Right ventricle myocardium superior (tissue), 1 donor: ENCODE data around the gene TCEAL4. TPM values are rescaled to one million over a fixed set of nuclear protein-coding genes. Genes with fewer than 3 reads are reported as not detected.
A peak's percentile ranks its signal among the peaks of the same experiment; 100 is the strongest.
"Not testable (repeated sequence)": the region's sequence is repeated elsewhere in the genome, so short reads cannot be mapped to it uniquely, and the experiment has no call there.

ENCODE experiments used
- ATAC-seq: fragments of 200-7000 bp; cut with Tn5 transposase; one replicate; pipeline ENCODE4 v1.9.1; 2020; ENCODE audit warnings: mild to moderate bottlenecking; ENCODE audit not compliant: poor library complexity
- DNase-seq: peaks from one replicate; pipeline ENCODE4 v3.0.0-alpha.2; 2020
- intact Hi-C: fragments of 100-400 bp; cut with DNase I; formaldehyde crosslinking; loops from one replicate; pipeline ENCODE4 v1.11.2; 2022
- total RNA-seq: library from RNA; stranded (reverse); fragmentation: NEBNext Ultra II Directional; extraction: Animal tissue kit (Norgen Biotek cat#: 25700); gene quantifications from one replicate; pipeline ENCODE4 v1.2.1, GENCODE V29; 2021
- donor health status: DM: no; HTN: yes; CAD: no; lungs with severe emphysema.

The TCEAL4 gene
- total RNA-seq, 1 donor from 2014 or later = 57.3 TPM

- DNase-seq (no peak), ATAC-seq (no peak)
- intact Hi-C loops = no loop called here
Observed at GRCh38 chrX:103584596-103584995, 719 bp upstream of the TCEAL4 start.

- DNase-seq (peak; percentile 34), ATAC-seq (peak; percentile 61)
- intact Hi-C loops = no loop called here
Observed at GRCh38 chrX:103586314-103586646, 965 bp downstream of the TCEAL4 start.

DNA sequence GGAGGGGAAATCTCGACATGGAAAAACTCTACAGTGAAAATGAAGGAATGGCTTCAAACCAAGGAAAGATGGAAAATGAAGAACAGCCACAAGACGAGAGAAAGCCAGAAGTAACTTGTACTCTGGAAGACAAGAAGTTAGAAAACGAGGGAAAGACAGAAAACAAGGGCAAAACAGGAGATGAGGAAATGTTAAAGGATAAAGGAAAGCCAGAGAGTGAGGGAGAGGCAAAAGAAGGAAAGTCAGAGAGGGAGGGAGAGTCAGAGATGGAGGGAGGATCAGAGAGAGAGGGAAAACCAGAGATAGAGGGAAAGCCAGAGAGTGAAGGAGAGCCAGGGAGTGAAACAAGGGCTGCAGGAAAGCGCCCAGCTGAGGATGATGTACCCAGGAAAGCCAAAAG lies 1.3 kb downstream of the TCEAL4 start:
- intact Hi-C loops = no loop called here
- no peak for DNase-seq
- no peak for ATAC-seq

- DNase-seq, intact Hi-C loops, ATAC-seq: not testable (repeated sequence)
Observed at GRCh38 chrX:103592295-103592694, 7.0 kb downstream of the TCEAL4 start.

GRCh38 chrX:103595202-103595601 lies 9.9 kb downstream of the TCEAL4 start:
- intact Hi-C loops, ATAC-seq, DNase-seq: not testable (repeated sequence)

DNA sequence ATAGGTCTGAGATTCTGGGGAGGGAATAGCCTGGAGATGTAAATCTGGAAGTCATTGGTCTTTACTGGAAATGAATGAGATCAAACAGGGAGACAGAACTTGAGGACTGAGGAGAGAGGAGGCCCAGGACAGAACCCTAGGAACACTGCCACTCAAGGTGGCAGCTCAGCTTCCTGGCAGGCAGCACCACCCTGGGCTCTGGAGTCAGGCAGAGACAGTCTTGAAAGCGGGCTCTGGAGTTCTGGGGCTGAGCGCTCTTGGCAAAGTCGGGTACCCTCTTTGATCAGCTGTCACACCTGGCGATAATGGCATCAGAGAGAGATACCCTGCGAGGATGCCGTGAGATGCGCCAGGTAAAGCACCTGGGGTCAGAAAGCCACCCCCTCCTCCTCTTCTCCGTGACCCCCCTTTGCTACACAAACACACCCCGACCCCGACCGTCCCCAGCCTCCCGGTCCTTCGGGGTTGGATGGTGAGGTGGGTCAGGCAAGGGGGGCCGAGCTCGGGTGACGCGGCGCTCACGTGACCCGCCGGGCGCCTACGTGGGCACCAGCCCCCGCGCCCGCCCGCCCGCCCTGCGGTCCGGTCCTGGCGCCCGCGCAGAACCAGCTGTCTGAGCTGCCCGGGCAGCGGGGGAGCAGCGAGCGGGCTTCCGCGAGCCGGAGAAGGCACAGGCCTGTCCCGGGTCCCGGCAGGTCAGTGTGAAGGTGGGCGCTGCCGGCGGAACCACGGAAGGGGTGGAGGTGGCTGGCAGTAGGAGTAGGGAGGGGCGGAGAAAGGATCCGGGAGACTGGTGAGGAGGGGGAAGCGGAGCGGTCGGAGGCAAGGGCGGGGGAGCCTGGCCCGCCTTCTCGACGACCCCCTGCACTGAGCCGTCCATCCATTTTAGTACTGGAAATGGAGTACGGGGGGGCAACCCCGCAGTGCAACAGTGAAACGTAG lies 22.3 kb downstream of the TCEAL4 start, which contains the start of gene TCEAL3:
Gene TCEAL3, plus strand, starts transcription at position 600 of the 942 bp plus-strand sequence. CDS start 1,102 bp downstream, outside the sequence.
- intact Hi-C loops = no loop called here
- peak; percentile 65 for DNase-seq
- peak; percentile 97 for ATAC-seq

DNA sequence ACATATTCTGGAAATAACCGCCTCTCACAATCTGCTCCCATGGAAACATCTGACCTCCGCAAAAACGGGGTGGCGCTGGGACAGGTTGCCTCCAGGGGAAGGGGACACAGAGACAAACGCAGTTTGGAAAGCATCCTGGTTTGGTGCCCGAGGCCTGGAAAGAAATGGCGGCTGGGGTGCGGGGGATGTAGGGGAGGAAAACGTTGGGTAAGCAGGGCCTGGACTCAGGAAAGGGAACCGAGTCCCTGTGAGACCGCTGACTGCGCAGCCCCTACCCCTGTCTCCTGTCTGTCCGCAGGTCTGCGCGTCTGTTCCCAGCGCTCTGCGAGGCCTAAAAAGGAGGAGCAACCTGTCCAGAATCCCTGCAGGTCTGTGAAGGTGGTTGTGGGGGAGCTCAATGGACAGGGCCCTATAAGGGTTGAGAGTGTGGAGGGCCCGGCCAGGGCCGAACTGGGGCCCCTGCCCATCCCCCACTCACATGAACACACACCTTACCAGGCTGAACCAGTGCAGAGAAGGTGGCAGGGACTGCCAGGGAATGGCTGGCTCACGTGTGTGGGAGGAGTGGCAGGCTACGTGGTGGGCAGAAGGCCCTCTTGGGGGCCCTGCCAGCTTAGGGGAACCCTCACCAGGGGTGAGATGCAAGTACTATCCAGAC lies 23.1 kb downstream of the TCEAL4 start:
- intact Hi-C loops = no loop called here
- ATAC-seq = peak; percentile 47

DNA sequence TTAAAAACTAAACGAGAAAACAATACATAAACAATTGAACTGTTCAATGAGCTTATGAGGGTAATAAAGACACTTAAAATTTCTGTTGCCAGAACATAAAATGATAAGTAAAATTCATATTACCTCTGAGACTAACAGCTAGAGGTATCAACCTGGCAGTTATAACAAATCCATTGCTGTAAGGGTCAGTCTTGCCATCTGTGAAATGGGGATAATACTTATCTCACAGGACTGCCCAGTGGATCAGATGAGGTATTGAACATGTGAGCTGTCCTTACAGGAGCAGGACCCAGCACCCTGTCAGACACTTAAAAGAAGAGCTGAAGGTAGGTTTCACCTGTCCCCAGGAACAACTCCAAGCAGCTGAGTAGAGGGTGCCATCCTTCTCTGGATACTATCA lies 25.0 kb downstream of the TCEAL4 start:
- intact Hi-C loops = no loop called here
- ATAC-seq (no peak), DNase-seq (no peak)

More for the DNA sequence above, 23.1 kb downstream of the TCEAL4 start:
- DNase-seq = peak; percentile 41

- intact Hi-C loops = no loop called here
- DNase-seq (no peak), ATAC-seq (no peak)
Observed at GRCh38 chrX:103613362-103613890, 28.1 kb downstream of the TCEAL4 start.

- intact Hi-C loops = no loop called here
- ATAC-seq = no peak
- DNase-seq = no peak
Observed at GRCh38 chrX:103614999-103615398, 29.7 kb downstream of the TCEAL4 start.

GRCh38 chrX:103615781-103616371 lies 30.6 kb downstream of the TCEAL4 start:
- ATAC-seq = no peak
- intact Hi-C loops = no loop called here
- DNase-seq = no peak

DNA sequence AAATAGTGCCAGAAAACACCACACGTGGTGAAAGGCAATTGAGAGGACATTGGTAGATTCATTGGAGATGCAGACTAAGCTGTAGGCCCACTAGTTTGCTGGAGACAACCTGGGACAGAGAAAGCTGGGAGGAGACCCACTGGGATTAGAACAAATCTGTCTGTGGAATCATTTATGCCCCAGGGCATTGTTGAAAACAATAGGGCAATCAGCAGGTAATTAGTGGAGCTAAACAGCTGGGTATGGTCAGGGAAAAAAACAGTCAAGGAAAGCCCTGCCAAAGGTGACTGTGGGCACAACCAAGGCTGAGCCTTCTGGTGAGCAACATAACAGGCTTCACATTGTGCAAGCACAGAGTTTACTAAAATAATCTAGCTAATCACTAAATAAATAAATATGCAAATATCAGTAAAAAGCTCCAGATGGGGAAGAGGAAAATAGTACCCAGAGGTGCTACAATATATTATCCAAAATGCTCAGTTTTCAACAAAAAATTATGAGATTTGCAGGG lies 31.4 kb downstream of the TCEAL4 start:
- DNase-seq (no peak), ATAC-seq (no peak)
- intact Hi-C loops = no loop called here

DNA sequence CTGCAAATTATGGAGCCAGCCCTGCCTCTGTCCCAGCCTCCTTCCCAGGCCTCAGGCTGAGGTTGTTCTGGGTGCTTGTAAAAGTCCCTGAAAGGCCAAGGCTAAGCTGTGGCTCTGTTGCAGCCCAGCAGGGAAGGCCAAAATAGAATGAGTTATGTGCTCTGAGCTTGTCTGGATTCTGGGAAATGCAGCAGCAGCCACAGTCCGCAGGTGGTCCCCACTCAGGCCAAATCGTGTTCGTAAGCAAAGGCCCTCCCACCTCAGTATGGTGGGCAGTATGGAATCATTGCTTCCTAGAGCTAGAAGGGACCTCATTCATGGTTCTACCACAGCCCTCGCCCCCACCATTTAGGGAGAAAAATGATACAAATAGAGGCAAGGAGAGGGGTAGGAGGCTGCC lies 38.8 kb downstream of the TCEAL4 start:
- intact Hi-C loops = no loop called here
- ATAC-seq (no peak), DNase-seq (no peak)

GRCh38 chrX:103626855-103627254 lies 41.5 kb downstream of the TCEAL4 start:
- ATAC-seq (no peak), DNase-seq (no peak)
- intact Hi-C loops = no loop called here

DNA sequence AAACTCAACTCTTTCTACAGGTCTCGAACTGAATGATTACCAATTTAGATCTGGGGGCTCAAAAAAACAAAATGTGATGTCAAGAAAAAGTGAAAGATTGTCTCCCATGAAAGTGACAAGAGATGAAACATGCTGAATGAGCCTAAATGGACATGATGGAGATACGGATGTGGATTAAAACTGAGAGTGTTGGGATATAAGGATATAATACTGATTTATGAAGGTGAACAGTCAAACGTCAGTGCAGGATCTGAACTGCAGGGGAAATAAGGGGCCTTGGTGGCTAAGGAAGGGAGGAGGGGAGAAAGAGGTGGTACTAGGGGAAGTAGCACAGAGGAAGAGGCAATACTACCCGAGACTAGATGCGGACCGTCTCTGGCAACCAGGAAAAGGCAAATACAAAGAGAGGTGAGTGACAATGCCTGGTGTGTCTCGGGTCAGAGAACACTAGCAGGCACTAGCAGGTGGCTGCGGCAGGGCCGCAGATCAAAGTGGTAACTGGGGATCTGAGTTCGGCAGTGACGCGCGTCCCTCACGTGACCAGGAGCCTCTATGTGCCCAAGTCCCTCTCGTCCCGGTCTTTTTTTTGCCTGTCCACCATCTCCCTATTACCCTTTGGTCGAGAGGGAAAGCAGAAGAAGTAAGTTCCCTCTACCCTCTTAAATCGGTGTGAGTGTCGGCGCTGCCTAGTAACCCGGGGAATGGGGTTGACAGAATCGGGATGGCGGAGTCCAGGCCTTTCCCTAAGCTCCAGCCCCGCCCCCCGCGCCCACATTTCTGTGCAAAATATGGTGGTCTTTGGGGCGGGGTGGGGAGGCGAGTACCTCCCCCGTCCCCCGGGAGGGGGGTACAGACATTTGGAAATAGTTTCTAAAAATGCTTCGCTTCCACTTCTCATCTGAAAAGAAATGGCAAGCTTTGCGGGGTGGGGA lies 43.3 kb downstream of the TCEAL4 start, which contains the start of gene TCEAL1:
Gene TCEAL1, plus strand, starts transcription at position 590 of the 932 bp plus-strand sequence. CDS start 942 bp downstream, outside the sequence.
- ATAC-seq = peak; percentile 83
- DNase-seq = peak; percentile 73
- intact Hi-C loops = no loop called here

DNA sequence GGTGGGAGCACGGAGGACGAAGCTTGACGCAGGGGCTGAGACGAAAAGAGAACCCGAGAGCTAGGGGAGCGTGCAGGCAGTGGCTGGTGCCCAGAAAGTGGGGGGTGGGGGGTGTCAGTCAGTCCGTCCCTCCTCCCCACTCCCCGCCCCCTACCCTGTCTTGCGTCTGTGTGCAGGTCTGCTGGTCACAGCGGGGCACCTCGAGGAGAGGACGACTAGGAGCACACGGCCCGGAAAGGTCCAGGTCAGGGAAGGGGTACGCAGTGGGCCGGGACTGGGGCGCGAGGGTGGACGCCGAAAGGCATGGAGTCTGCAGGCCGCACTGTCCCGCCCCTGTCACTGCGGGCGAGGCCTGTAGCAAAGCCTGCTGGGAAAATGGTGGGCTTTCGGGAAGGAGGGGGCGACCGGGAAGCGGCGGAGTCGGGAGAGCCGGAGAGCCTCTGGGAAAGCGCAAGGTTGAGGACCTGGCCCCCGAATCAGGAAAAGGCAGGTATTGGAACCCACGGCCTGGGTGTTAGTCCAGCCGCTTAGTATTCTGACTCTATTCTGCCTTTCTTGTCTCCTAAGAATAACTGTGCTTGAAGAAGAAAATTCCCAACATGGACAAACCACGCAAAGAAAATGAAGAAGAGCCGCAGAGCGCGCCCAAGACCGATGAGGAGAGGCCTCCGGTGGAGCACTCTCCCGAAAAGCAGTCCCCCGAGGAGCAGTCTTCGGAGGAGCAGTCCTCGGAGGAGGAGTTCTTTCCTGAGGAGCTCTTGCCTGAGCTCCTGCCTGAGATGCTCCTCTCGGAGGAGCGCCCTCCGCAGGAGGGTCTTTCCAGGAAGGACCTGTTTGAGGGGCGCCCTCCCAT lies 44.2 kb downstream of the TCEAL4 start:
- intact Hi-C loops = no loop called here
- peak; percentile 96 for ATAC-seq
- peak; percentile 76 for DNase-seq

- intact Hi-C loops = no loop called here
Observed at GRCh38 chrX:103630171-103630511, 44.8 kb downstream of the TCEAL4 start.

More at GRCh38 chrX:103630171-103630511, 44.8 kb downstream of the TCEAL4 start:
- ATAC-seq (no peak), DNase-seq (no peak)
